Neutrophil (primary cell): ENCODE results near the gene NRXN2.
"Not testable (repeated sequence)": the region's sequence is repeated elsewhere in the genome, so short reads cannot be mapped to it uniquely, and the experiment has no call there.

Experiments used
- H3K27ac ChIP-seq: fragments of 200-600 bp; sonication (generic); 2 replicates; pipeline ENCODE4 v1.5.1; 2016; ENCODE audit warnings: mild to moderate bottlenecking, moderate library complexity
- H3K27me3 ChIP-seq: fragments of 200-600 bp; sonication (generic); 2 replicates; pipeline ENCODE4 v1.6.0; 2016; ENCODE audit warnings: mild to moderate bottlenecking
- H3K36me3 ChIP-seq: fragments of 200-600 bp; sonication (generic); 2 replicates; pipeline ENCODE4 v1.5.1; 2017
- H3K4me1 ChIP-seq, 2 experiments: fragments of 200-600 bp in 1 of 2; sonication (generic) in 1 of 2; 1 replicate in 1 of 2; 2 replicates in 1 of 2; pipeline versions ENCODE4 v1.5.1 to v1.6.1; 2013 to 2016; ENCODE audit warnings: low read depth in 1 of 2, low read length in 1 of 2, mild to moderate bottlenecking in 1 of 2, moderate library complexity in 1 of 2; ENCODE audit not compliant: control insufficient read depth in 1 of 2, insufficient read depth in 1 of 2
- H3K4me3 ChIP-seq, 2 experiments: fragments of 200-600 bp in 1 of 2; sonication (generic) in 1 of 2; 1 replicate in 1 of 2; 2 replicates in 1 of 2; pipeline ENCODE4 v1.5.1; 2013 to 2016; ENCODE audit warnings: low read depth in 1 of 2, low read length in 1 of 2, mild to moderate bottlenecking in 1 of 2, moderate library complexity in 1 of 2
- H3K9me3 ChIP-seq: fragments of 200-600 bp; sonication (generic); 2 replicates; pipeline ENCODE4 v1.5.1; 2016
- TF ChIP-seq, protein P1 (sequence below): fragments of 200-600 bp; sonication (generic); IDR thresholded peaks from 2 replicates; pipeline ENCODE4 v1.5.1; 2016; ENCODE audit warnings: antibody characterized with exemption

Gene NRXN2

DNA sequence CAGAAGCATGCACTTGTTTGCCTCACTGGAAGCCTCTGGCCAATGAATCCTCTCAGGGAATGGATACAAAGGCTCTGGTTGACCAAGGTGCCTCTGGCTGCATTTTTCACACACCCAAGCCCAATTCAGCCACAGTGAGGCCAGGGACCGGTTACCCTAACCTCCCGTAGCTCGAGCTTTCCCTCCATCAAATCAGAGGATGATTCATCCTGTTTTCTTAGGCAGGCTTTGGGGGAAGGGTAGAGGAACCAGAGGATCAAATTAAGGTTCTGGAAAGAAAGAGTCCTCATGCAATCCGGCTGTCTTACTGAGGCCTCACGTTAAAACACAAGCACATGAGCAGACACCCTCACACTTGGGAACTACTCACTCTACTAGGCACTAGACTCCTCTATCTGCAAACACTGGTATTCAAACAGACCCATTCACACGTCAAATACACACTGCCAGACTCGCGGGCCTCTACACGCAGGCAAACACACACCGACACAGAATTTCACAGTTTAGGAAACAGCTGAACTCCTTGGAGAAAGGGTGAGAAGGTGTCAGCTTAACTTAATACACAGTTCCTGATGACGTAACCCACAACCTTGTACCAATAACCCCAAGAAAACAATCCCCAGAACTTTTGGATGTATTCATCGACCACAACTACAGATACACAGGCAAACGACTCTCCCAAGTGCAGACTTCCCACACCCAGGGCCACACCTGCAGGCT lies 12.4 kb downstream of the NRXN2 start:
- no peaks in the 10 kb centered on the region for H3K36me3 ChIP-seq
- peaks cover 8 to 14% of the 10 kb centered on the region in 2 experiments for H3K4me1 ChIP-seq
- no peak overlapping the region for H3K4me3 ChIP-seq
- no peak overlapping the region for H3K27ac ChIP-seq
- peaks cover 86% of the 10 kb centered on the region for H3K27me3 ChIP-seq
- no peaks in the 10 kb centered on the region for H3K9me3 ChIP-seq
- TF ChIP-seq, protein P1, sequence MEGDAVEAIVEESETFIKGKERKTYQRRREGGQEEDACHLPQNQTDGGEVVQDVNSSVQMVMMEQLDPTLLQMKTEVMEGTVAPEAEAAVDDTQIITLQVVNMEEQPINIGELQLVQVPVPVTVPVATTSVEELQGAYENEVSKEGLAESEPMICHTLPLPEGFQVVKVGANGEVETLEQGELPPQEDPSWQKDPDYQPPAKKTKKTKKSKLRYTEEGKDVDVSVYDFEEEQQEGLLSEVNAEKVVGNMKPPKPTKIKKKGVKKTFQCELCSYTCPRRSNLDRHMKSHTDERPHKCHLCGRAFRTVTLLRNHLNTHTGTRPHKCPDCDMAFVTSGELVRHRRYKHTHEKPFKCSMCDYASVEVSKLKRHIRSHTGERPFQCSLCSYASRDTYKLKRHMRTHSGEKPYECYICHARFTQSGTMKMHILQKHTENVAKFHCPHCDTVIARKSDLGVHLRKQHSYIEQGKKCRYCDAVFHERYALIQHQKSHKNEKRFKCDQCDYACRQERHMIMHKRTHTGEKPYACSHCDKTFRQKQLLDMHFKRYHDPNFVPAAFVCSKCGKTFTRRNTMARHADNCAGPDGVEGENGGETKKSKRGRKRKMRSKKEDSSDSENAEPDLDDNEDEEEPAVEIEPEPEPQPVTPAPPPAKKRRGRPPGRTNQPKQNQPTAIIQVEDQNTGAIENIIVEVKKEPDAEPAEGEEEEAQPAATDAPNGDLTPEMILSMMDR = no peak

DNA sequence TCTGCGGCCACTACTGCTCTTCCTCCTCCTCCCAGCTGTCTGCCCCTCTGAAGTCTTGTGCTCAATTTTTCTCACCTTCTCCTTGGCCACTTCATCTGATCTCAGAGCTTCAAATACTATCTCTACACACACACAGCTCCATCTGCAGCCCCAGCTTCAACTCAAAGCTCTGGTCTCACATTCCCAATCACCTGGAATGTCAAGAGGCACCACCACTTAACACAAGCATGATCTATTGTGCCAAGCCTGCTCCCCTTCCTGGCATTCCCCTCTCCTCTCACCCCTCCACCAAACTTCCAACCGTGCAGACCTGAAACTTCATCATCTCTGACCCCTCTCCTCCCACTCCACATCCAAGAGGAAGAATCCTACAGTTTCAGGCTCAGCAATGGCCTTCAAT lies 17.5 kb downstream of the NRXN2 start:
- H3K36me3 ChIP-seq = no peaks in the 10 kb centered on the region
- H3K4me3 ChIP-seq = no peak overlapping the region
- H3K4me1 ChIP-seq = no peaks in the 10 kb centered on the region
- H3K27me3 ChIP-seq = peaks cover 66% of the 10 kb centered on the region
- no peaks in the 10 kb centered on the region for H3K9me3 ChIP-seq
- no peak overlapping the region for H3K27ac ChIP-seq
- TF ChIP-seq, protein P1 = no peak

DNA sequence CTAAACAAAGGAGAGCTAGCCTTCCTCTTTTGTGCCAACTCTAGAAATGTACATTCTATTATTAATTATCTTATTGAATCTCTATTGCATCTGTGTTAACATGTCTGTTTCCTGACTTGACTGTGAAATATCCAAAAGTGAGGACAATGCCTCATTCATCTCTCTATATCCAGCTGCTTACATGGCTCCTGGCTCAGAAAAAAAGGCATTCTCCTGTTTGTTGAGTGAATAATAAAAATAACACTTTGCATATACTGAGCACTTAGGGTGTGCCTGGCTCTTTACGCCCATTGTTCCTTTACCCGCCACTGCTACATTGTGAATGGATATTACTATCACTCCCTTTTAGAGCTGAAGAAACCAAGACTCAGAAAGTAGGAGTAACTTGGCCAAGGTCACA lies 19.9 kb downstream of the NRXN2 start:
- Histone ChIP-seq H3K4me3 (no peak overlapping the region), H3K27ac (no peak overlapping the region), H3K4me1 (no peaks in the 10 kb centered on the region), H3K36me3 (no peaks in the 10 kb centered on the region), H3K27me3 (peaks cover 41% of the 10 kb centered on the region), H3K9me3 (no peaks in the 10 kb centered on the region)
- TF ChIP-seq, protein P1 = no peak

DNA sequence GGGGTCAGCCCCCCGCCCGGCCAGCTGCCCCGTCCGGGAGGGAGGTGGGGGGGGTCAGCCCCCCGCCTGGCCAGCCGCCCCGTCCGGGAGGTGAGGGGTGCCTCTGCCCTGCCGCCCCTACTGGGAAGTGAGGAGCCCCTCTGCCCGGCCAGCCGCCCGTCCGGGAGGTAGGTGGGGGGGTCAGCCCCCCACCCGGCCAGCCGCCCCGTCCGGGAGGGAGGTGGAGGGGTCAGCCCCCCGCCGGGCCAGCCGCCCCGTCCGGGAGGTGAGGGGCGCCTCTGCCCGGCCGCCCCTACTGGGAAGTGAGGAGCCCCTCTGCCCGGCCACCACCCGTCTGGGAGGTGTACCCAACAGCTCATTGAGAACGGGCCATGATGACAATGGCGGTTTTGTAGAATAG lies 21.0 kb downstream of the NRXN2 start:
- peaks cover 33% of the 10 kb centered on the region for H3K27me3 ChIP-seq

DNA sequence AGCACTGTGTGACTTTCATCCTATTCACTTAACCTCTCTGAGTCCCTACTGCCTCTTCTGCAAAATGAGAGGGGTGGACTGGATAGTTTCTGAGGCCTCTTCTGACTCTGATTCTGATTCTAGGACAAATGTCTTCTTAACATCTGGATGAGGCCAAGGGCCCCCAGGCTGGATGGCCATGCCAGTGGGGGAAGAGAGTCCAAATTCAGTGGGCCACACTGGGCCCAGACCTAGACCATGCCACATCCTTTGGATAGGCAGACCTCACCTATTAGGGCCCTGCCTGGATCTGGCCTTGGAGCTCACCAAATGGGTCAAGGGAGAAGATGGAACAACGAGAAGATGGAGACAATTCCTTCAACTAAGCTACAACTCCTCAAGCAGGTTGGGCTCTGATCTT lies 24.6 kb downstream of the NRXN2 start:
- Histone ChIP-seq H3K4me1 (no peaks in the 10 kb centered on the region), H3K36me3 (no peaks in the 10 kb centered on the region), H3K4me3 (no peak overlapping the region), H3K9me3 (no peaks in the 10 kb centered on the region), H3K27me3 (peaks cover 26% of the 10 kb centered on the region), H3K27ac (no peak overlapping the region)
- TF ChIP-seq, protein P1 = no peak

More for the DNA sequence above, 21.0 kb downstream of the NRXN2 start:
- not testable (repeated sequence) for H3K27ac ChIP-seq, H3K4me3 ChIP-seq, H3K4me1 ChIP-seq, H3K9me3 ChIP-seq, H3K36me3 ChIP-seq

DNA sequence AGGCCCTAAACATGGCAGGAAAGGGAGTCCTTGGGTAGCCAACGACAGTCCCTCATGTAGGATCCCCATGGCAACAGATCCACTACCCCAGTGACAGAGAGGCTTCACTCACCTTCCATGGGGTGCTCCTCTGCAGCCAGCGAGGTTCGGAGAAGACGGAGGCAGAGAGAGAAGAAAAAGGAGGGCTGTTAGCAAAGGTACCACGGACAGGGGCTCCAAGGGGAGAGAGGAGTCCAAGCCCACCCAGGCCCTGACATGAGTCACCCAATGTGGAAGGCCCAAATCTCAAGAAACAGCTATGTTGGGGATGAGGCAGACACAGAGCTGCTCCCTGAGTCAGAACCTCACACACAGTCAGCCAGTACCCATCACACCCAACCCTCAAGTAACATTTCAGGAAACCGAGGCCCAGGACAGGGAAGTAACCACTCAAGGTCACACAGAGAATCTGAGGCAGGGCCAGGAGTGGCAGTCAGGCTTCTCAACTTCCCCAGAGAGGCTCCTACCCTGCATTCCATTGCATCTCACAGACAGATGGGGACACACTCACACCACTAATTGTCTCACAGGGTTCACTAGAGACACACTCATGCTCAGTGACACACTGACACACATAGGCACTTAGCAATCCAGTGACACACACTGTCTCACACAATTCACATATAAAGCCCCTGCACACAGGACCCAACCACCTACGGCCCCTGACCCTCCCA lies 25.2 kb downstream of the NRXN2 start:
- no peaks in the 10 kb centered on the region for H3K9me3 ChIP-seq
- no peak overlapping the region for H3K4me3 ChIP-seq
- H3K27ac ChIP-seq = no peak overlapping the region
- TF ChIP-seq, protein P1 = no peak
- H3K27me3 ChIP-seq = peaks cover 27% of the 10 kb centered on the region
- H3K4me1 ChIP-seq = no peaks in the 10 kb centered on the region
- H3K36me3 ChIP-seq = no peaks in the 10 kb centered on the region
